ENCODE data around the gene C2CD5. TPM values are rescaled to one million over a fixed set of nuclear protein-coding genes. Genes with fewer than 3 reads are reported as not detected.

Gene C2CD5
- total and polyA plus RNA-seq, 2 donors from 2014 or later, result 19.4 to 48.4 TPM

- DNase-seq, result no peak
- Histone ChIP-seq H3K9ac (ENCODE audit: low read length in 3 of 3) (no peak overlapping the region), H3K36me3 (ENCODE audit: control insufficient read depth in 2 of 3, insufficient read depth in 3 of 3, low read length in 3 of 3) (no peaks in the 10 kb centered on the region), H3K9me3 (ENCODE audit: control insufficient read depth in 2 of 3, insufficient read depth in 1 of 3, low read length in 3 of 3) (no peaks in the 10 kb centered on the region), H3K27me3 (ENCODE audit: control insufficient read depth, insufficient read depth, low read length) (no peaks in the 10 kb centered on the region), H3K27ac (ENCODE audit: low read depth in 2 of 2, low read length in 2 of 2) (no peak overlapping the region), H3K4me1 (ENCODE audit: control insufficient read depth in 2 of 3, insufficient read depth in 2 of 3, low read depth in 1 of 3, low read length in 3 of 3) (peaks cover 0 to 7% (median 0%) of the 10 kb centered on the region in 3 donors), H3K4me3 (ENCODE audit: low read length in 3 of 3) (peak overlapping the region in 1 of 3 donors; percentile 9)
- intact Hi-C loops (cut with DNase I), result no loop called here
- TF ChIP-seq CTCF (IDR thresholded peaks at IDR 0.05; ENCODE audit: borderline replicate concordance, extremely low read depth, insufficient read depth), result no peak
- FAIRE-seq, result no peak
Measured at GRCh38 chr12:22409377-22410164, 134.8 kb downstream of the C2CD5 start.

- Histone ChIP-seq H3K27ac (ENCODE audit: low read depth in 2 of 2, low read length in 2 of 2) (no peak overlapping the region), H3K36me3 (ENCODE audit: control insufficient read depth in 2 of 3, insufficient read depth in 3 of 3, low read length in 3 of 3) (no peaks in the 10 kb centered on the region), H3K4me3 (ENCODE audit: low read length in 3 of 3) (no peak overlapping the region), H3K27me3 (ENCODE audit: control insufficient read depth, insufficient read depth, low read length) (no peaks in the 10 kb centered on the region), H3K4me1 (ENCODE audit: control insufficient read depth in 2 of 3, insufficient read depth in 2 of 3, low read depth in 1 of 3, low read length in 3 of 3) (peaks cover 0 to 7% (median 0%) of the 10 kb centered on the region in 3 donors), H3K9me3 (ENCODE audit: control insufficient read depth in 2 of 3, insufficient read depth in 1 of 3, low read length in 3 of 3) (no peaks in the 10 kb centered on the region), H3K9ac (ENCODE audit: low read length in 3 of 3) (no peak overlapping the region)
- TF ChIP-seq CTCF (IDR thresholded peaks at IDR 0.05; ENCODE audit: borderline replicate concordance, extremely low read depth, insufficient read depth), result no peak
- DNase-seq (peak in 2 of 5 donors; percentile 37 to 38), FAIRE-seq (no peak)
- intact Hi-C loops (cut with DNase I), result no loop called here
Measured at GRCh38 chr12:22408610-22409376, 135.5 kb downstream of the C2CD5 start.

DNA sequence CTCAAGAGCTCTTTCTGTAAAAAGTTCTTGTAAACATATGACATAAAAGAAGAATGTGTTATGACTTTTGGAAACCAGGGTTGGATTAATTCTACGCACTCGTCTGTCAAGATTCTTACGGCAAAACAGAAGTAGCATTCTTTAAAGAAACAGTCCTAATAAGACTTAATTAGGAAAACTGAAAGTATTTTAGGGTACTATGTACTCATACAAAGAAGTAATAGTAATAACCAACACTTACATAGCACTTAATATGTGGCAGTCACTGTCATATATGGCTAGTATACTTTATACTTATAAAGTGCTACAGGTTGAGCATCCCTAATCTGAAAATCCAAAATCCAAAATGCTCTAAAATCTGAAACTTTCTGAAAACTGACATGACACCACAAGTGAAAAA, 136.9 kb downstream of the C2CD5 start:
- no peaks in the 10 kb centered on the region for H3K36me3 ChIP-seq (ENCODE audit: control insufficient read depth in 2 of 3, insufficient read depth in 3 of 3, low read length in 3 of 3)
- peaks cover 0 to 7% (median 0%) of the 10 kb centered on the region in 3 donors for H3K4me1 ChIP-seq (ENCODE audit: control insufficient read depth in 2 of 3, insufficient read depth in 2 of 3, low read depth in 1 of 3, low read length in 3 of 3)
- no peak for FAIRE-seq

More for the DNA sequence above, 136.9 kb downstream of the C2CD5 start:
- Histone ChIP-seq H3K9me3 (ENCODE audit: control insufficient read depth in 2 of 3, insufficient read depth in 1 of 3, low read length in 3 of 3) (no peaks in the 10 kb centered on the region), H3K9ac (ENCODE audit: low read length in 3 of 3) (no peak overlapping the region), H3K4me3 (ENCODE audit: low read length in 3 of 3) (no peak overlapping the region), H3K27ac (ENCODE audit: low read depth in 2 of 2, low read length in 2 of 2) (no peak overlapping the region), H3K27me3 (ENCODE audit: control insufficient read depth, insufficient read depth, low read length) (no peaks in the 10 kb centered on the region)
- no peak for DNase-seq
- no peak for TF ChIP-seq CTCF (IDR thresholded peaks at IDR 0.05; ENCODE audit: borderline replicate concordance, extremely low read depth, insufficient read depth)
- intact Hi-C loops (cut with DNase I), result no loop called here

Data from kidney (tissue), 14 donors.